Stimulated activated naive CD4-positive, alpha-beta T cell treated with Interleukin-2 at 50 U/mL for 16 hours (primary cell): ENCODE results near the gene RIPOR2.

Experiments
- DNase-seq: peaks from one replicate; lab custom pipeline; 2025; lab: John Stamatoyannopoulos, UW

Gene RIPOR2

DNA sequence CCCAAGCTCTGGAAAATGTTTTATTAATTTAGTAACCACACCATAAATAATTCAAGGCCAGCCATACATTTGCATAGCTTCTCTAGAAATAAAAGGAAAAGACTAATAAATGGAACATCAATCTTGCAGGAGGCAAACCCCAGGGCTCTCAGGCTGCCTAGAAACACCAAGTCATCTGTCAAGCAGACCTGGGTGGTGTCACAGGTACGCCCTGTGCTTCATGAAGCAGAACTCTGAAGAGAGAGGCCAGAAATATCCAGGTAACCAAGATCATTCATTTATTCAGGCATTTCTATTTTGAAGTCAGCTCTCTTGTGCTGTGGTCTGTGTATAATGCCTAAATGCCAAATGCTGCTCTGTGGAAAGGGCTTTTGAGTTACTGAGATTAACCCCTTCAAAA is 91.7 kb downstream of the RIPOR2 start:
- DNase-seq, result no peak

DNA sequence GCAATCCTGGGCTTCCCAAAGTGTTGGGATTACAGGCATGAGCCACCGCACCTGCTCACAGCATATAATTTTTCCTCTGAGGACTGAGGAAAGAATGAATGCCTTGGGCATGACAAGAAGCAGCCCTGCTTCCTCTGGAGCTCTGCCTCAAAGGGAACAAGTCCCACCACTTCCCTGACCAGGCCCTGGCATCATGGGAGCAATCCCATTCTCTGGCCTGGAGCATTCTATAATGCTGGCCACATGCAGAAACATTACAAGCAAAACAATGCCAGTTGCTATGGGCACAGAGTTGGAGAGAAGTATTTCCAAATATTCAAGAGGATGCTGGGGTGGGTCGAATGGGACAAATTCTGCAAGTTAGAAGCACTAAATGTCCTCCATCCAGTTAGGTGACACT is 95.6 kb downstream of the RIPOR2 start:
- DNase-seq, result no peak

DNA sequence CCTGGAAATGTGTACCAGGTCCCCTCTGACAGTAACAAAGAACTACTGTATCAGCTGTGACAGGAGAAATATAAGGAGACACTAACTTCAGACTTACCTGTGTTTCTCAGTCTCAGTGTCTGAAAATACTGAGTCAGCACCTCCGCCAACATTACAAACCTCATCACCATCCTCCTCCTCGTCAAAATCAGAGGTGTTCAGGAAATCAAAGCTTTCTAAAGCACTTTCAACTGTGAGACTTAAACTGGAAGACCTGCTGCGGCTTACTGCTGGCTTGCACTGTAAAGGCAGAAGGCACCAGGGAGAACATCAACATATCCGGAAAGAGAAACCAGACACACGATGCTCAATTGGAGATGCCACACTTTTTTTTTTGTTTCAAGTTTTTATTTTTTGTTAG is 96.8 kb downstream of the RIPOR2 start:
- no peak for DNase-seq

DNA sequence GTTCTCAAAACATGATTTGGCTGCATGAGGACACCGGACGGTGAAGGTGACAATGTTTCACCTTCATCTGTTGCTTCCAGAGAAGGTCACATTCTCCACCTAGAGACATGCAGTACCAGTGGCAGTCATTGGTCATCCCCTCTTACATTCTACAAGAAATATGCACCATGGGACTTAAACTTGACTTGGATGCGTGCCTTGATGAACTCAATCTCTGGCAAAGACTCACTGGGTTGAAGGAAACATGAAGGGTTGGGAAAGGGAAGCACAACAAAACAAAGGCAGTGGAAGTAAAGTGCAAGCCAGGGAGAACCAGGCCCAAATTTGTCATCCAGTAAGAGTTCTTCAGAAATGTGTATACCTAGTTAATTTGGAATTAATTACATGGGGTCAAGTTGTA is 97.7 kb downstream of the RIPOR2 start:
- DNase-seq, result no peak

DNA sequence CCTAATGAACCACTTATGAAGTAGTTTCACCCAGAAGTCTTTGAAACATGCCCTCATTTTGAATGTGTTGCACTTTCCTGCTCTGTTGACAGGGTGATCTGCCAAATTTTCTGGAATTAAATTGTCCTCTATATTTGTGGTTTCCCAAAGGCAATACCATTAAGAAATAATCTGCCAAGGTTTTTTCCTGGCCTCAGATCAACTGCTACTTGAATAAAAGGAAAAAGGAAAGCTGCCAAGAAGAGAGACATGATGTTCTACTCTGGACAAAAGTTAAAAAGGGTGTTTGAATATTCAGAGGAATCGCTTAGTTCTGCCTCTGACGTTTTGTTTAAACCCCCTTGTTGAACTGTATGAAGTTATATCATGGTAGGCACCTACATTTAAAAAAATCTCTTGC is 99.7 kb downstream of the RIPOR2 start:
- no peak for DNase-seq

DNA sequence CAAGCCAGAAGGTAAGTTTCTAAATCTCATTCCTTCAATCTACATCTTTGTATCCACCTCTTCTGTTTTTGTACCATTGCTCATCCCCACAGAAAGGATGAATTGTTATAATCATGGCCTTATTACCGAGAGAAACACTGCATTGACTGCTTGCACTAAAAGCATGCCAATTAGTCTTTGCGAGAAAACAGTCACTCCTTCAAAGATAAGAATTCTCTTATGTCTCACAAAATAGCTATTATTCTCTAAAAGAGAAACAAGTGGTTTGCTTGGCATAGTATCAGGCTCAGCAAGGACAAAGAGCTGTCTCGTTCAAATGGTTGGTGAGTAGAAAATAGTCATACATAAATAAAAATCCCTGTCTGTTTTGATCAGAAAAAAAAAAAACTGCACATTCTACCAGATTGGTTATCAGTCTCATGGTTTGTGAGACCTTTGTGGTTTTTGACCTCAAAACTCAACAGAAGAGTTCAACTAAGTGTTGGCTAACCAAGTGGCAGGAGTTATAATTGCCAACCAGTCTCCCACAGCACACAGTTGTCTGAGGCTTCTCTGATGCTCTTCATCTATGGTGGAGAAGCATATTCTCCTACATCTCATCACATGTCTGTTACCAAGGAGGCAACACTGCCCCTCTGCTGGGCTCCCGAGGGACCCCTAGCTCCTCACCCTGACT is 101.9 kb downstream of the RIPOR2 start:
- DNase-seq, result no peak

DNA sequence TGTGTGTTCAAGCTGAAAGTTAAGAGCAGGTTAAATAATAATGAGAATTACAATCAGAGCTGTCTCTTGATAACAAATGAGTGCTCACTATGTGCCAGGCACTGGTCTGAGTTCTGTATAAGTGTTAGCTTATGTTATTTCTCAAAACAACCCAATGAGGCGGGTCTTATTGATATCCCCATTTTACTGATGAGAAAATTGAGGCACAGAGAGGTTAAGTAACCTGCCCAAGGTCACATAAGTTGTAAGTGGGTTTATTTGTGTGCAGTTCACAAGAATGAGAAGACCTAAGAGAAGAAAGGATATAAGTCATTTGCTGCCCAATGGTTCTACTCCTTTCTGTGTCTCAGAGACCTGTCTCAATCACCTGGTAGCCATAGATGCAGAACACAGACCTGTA is 103.0 kb downstream of the RIPOR2 start:
- no peak for DNase-seq

DNA sequence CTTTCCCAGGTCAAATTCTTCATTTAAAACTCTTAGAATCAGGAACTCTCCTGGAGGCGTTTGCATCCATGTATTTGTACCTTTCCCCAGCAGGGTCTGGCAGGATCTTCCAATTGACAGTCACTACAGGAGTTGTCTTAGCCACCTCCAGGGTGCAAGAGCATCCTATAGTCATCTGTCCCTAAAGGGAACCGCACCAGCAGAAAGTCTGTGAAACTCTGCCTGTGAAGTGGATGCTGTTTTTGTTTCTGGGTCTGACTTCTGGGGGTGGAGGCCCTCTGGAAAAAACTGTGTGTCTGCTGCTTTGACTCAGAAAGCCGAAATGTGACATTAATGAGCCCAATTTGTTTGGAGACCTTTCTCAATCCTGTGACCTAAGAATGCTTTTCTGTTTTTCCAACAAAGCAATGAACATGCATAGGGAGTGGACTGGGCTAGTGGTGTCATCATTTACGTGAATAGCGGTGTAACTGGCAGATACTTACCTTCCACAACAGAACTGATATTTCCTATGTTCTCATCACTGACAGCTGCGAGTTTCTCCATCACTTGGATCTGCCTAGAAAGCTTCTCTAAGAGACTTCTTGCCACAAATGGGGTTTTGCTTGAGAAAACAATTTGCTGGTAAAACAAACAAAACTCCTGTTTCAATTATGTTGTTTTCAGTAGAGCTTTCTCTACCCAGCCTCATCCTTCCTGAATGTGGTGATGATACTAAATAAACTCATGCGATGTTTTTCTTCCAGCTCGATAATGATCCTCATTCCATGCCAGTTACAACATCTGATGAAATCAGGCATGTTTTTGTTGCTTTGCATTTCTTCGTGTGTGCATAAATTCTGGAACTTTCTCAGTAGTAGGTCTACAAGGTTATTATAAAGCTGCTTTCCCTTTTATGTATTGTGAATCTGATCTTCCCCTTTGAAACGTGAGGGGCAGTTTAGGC is 103.7 kb downstream of the RIPOR2 start:
- DNase-seq, result no peak

DNA sequence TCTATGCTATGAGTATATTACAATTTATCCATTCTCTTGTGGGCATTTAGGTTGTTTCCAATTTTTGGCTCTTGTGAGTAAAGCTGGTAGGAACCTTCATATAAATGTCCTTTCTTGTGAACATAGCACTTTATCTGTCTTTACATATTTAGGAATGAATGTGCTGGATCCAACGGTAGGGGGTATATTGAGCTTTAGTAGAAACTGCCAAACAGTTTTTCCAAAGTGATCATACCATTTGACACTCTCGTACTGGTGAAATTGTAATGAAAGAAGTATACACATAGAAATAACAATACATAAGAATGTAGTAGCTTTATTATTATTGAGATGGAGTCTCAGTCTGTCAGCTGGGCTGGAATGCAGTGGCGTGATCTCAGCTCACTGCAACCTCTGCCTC is 106.1 kb downstream of the RIPOR2 start:
- DNase-seq, result no peak

DNA sequence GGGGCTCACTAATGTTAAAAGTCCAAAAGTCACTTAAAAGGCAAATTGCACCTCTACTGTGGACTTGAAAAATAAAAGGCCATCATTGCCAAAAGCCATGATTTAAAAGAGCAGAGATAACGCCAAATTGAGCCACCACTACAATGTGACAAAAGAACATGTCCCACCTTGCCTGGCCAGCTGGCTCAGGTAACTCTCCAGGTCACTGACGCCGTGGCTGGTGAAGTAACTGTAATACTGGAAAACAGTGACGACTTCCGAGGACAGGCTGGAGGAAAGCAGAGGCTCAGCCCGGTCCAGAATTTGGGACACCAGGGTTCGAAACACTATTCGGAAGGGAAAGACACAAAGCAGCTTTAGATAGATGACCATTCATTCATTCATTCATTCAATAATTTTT is 107.8 kb downstream of the RIPOR2 start:
- DNase-seq, result no peak

DNA sequence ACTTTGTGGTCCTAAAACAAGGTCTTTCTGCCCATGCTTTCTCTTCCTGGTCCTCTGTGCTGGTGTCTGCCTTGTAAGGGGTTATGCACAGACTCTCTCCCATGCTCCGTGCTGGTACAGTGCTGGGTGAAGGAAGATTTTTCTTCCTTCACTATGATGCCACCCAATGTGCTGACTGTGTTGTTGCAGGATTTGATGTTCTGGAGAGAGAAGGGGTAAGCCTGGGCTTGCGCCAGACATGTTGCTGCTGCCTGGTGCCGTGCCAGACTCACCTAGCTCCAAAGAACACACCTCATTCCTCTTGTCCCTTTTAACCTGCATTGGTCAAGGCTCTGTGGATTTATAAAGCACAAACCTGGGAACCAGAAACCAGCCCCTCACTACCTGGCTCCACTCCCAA is 108.6 kb downstream of the RIPOR2 start:
- DNase-seq, result no peak

DNA sequence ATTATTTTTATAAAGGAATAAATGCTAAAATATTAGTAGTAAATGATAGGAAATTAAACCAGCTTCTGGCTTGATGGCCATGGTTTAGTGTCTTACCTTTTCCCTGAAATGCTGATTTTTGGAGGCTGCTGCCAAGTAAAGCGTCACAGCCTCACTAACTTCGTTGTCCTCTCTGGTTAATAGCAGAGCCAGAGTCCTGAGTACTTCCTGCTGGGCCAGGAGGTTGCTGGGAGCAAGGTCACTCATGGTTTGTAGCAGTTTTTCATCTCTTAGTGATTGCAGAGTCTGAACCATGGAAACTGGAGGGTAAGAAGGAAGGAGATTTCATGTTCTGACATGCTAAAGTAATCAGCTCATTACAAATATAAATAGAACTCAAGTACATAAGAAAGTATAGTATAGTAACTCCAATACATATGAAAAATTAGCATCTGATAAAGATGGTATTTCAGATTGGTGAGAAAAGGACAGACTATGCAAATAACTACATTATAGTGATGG is 110.6 kb downstream of the RIPOR2 start:
- no peak for DNase-seq

DNA sequence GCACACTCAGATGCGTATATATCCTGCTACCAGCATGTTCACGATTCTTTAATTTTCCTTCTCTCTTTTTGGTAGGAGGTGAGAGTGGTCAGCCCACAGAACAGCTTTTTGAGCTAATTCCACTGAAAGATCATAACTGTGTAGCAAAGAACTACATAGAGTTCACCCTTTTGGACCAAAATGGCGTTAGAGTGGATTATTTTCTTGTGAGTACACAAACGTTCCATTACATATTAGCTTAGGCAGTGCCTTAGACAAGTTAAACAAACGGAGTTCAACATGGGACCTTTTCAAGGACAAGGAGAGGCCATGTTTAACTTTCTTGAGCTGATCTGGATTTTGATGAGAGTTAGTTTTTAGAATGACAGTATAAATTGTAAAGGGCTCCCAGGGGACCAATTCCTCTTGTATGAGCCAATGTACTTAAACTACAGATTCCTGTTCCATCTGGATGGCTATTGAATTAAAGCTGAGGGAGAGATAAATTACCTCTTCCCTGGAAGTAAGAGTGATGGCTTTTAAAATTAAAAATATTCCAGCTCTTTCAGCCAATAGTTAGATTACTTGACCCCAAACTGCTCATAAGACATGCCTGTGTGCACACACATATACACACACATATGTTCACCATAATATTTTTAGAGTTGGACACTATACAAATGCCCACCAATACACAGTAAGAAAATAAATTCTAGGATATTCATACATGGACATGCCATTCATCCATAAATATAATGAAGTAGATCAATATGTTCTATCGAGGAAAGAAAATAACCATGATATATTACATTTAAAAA is 111.4 kb downstream of the RIPOR2 start:
- no peak for DNase-seq

DNA sequence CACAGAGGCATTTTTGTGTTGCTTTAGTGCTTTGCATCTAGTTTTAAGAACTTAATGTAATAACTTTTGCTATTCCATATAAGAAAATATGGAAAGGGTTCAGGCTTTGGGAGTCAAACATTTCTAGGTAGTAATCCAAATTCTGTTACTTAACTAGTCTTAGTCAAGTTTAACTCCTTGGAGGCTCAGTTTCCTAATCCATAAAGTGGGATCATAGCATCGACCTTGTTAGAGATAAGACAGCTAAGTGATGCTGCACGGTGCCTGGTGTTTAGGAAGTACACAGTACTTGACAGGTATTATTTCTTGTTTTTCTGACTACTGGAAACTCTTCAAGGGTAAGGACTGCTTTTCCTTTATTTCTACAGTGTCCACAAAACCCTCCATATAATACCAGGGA is 112.6 kb downstream of the RIPOR2 start:
- DNase-seq, result no peak

DNA sequence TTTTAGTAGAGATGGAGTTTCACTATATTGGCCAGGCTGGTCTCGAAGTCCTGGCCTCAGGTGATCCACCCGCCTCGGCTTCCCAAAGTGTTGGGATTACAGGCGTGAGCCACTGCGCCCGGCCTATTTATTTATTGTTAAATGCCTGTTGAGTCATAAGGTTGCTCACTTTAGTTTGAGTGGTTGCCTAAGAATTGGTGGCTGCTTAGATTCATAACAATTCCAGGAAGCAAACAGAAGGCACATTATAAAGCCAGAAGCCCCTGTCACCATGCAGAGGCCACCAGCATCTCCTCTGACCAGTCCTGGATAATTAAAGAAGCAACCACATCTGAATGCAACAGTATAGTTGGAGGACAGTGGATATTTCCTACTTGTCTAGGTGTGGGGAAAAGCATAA is 113.1 kb downstream of the RIPOR2 start:
- DNase-seq, result no peak

DNA sequence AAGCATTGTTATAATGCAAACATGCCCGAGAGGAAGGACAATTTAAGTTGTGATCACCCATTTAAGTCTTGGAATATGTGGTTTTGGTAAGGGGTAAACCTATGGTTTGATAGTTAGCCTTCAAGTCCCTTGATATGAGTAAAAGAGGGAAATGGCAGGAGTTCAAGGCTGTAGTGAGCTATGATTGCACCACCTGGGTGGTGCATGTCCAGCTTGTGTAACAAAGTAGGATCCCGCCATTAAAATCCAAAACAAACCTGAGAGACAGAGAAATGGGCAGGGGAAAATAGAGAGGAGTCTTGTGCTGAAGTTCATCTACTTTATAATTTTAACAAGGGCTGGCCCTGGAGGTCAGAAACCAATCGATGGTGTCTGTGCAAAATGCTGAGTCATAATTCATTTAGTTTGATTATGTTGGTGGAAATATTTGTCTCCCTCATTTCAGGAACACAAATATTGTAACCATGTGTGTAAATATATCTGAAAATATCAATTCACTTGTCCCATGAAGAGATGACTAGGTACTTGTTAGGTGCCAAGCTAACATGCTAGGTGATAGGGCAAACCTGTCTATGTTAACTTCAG is 113.8 kb downstream of the RIPOR2 start:
- DNase-seq, result no peak

DNA sequence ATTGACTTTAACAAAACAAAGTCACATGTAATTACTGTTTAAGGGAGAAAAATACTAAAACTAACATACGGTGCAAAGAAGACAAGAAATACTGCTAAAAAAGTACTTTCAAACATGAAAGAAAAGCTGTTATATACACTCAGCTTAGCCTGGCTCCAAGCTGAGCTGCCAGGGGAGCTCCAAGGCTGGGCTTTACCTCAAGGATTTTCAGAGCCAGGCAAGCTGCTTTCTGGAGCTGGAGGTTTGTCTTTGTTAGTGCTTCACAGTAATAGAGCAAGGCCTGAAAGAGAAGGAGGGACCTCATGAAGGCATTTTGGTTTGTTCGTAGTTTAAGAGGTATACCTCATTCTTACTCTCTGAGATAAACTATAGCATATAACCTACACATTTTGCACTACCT is 117.4 kb downstream of the RIPOR2 start:
- no peak for DNase-seq

DNA sequence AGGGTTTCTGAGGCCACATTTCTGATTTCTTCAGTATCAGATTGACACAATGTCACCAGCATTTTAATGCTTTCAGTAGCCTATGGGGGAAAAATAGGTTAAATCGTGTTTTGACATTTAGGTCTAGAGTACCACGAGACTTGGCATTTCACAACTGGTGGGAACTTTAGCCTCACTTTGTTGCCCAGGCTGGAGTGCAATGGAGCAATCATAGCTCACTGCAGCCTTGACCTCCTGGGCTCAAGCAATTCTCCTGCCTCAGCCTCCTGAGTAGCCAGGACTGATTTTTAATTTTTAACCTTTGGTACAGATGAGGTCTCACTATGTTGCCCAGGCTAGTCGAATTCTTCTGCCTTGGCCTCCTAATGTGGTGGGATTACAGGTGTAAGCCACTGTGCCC is 126.0 kb downstream of the RIPOR2 start:
- no peak for DNase-seq

DNA sequence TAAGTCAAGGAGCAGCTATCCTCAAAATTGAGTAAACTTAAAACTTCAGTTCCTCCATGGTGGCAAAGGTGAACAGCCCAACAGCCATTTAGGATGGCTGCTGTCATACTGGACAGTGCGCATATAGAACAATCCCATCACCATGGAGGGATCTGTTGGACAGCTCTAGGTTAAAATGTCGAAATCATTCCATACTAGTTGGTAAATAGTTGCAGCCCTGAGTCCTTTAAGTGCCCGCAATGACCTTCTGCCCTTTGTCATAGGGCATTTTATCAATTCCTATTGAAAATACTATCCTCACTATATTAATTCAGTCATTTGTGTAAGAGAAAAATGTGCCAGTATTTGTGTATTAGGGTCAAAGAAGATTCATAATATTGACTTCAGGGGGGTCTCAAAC is 128.2 kb downstream of the RIPOR2 start:
- no peak for DNase-seq

DNA sequence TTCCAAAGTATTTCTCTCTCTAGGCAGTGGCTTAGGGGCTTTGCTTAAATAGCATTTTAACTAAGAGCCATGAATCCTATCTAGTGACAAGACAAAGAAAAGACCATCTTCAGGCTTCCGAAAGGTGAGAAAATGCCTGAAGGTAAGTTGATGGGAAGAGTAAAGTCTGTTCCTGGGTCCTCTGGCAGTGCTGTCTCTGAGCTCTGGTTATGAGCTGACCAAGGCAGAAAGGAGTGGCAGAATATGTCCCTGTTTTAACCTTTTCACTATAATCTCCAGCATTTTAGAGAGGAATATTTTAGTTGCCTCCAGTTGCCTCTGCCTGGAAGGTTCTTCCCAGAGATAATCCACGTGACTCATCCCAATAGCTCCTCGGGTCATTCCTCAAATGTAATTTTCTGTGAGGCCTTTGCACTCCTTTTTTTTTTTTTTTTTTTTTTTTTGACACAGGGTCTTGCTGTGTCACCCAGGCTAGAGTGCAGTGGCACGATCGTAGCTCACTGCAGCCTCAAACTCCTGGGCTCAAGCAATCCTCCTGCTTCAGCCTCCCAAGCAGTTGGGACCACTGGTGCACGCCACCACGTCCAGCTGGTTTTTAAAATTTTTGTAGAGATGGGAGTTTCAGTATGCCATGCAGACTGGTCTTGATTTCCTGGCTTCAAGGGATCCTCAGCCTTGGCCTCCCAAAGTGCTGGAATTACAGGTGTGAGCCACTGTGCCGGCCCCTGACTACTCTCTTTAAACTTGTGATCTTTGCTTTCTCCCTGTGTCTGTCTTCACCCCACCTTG is 133.3 kb downstream of the RIPOR2 start:
- DNase-seq, result no peak

DNA sequence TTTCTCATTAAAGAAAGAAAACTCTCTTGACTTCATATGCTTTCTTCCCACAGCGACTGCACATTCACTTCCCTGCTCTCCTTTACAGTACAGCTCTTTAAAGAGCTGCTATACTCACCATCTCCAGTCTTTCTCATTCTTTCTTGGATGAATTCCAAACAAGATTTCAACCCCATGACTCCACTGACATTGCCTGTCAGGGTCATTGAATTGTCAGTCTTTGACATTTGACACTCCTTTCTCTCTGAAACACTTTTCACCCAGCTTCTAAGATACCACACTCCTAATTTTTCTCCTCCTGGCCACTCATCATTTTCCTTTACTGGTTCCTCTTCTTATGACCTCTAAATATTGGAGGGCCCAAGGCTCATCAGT is 136.2 kb downstream of the RIPOR2 start:
- no peak for DNase-seq
